HG03135 (cell line): Measurements from ENCODE around the gene MARCHF9.

Experiments used
- ATAC-seq: cut with Tn5 transposase; IDR thresholded peaks from one replicate; pipeline ENCODE4 v1.9.1; 2021; ENCODE audit warnings: mild to moderate bottlenecking, moderate library complexity; ENCODE audit not compliant: unreplicated experiment

Gene MARCHF9

GRCh38 chr12:57793920-57794319 lies 39.0 kb downstream of the MARCHF9 start:
- no peak for ATAC-seq

GRCh38 chr12:57795354-57795753 lies 40.5 kb downstream of the MARCHF9 start:
- ATAC-seq, result no peak

GRCh38 chr12:57796996-57797395 lies 42.1 kb downstream of the MARCHF9 start:
- no peak for ATAC-seq

- ATAC-seq, result no peak
These were observed 43.0 kb downstream of the MARCHF9 start for GRCh38 chr12:57797933-57798332.

- ATAC-seq, result no peak
These were observed 46.1 kb downstream of the MARCHF9 start for GRCh38 chr12:57800965-57801364.

- ATAC-seq, result no peak
These were observed 47.7 kb downstream of the MARCHF9 start for GRCh38 chr12:57802607-57803006.

GRCh38 chr12:57803319-57803893 lies 48.5 kb downstream of the MARCHF9 start:
- no peak for ATAC-seq

- no peak for ATAC-seq
These were observed 51.8 kb downstream of the MARCHF9 start for GRCh38 chr12:57806677-57807076.

- ATAC-seq, result no peak
These were observed 52.4 kb downstream of the MARCHF9 start for GRCh38 chr12:57807285-57807684.

- ATAC-seq, result no peak
These were observed 53.4 kb downstream of the MARCHF9 start for GRCh38 chr12:57808351-57808750.

GRCh38 chr12:57809425-57809824 lies 54.5 kb downstream of the MARCHF9 start:
- ATAC-seq, result no peak
